ENCODE measurements around the gene RGS6.

RGS6 gene

GRCh38 chr14:72448212-72448611, 516.0 kb downstream of the RGS6 start:
- Histone ChIP-seq H3K27ac (ENCODE audit: low read depth, low read length) (no peak overlapping the region), H3K18ac (ENCODE audit: low read length) (no peak overlapping the region), H4K8ac (ENCODE audit: low read depth, low read length) (no peak overlapping the region), H3K23ac (ENCODE audit: low read length) (no peak overlapping the region), H2AK5ac (ENCODE audit: low read length) (no peak overlapping the region), H3K9ac (ENCODE audit: low read length) (no peak overlapping the region), H3K79me1 (ENCODE audit: low read length) (peaks cover 10% of the 10 kb centered on the region), H3K4me1 (ENCODE audit: control insufficient read depth in 1 of 2, insufficient read depth in 2 of 2, low read length in 2 of 2) (peaks cover 18 to 22% of the 10 kb centered on the region in 2 experiments), H4K12ac (ENCODE audit: low read depth, low read length) (no peak overlapping the region), H2BK5ac (ENCODE audit: low read depth, low read length, poor library complexity) (no peak overlapping the region), H3K4me3 (ENCODE audit: low read depth, low read length) (no peak overlapping the region), H2AFZ (ENCODE audit: insufficient read depth, low read length, poor library complexity) (no peak overlapping the region), H3K4ac (ENCODE audit: low read depth, low read length) (no peak overlapping the region), H3K36me3 (ENCODE audit: control insufficient read depth in 1 of 2, insufficient read depth in 2 of 2, low read length in 2 of 2) (no peaks in the 10 kb centered on the region), H4K91ac (ENCODE audit: low read depth, low read length) (no peak overlapping the region), H3K4me2 (ENCODE audit: low read length) (no peak overlapping the region), H3K9me3 (ENCODE audit: insufficient read depth, low read depth, low read length) (no peaks in the 10 kb centered on the region), H2BK120ac (ENCODE audit: insufficient read depth, low read length, poor library complexity) (no peak overlapping the region), H3K27me3 (ENCODE audit: insufficient read depth, low read length) (no peaks in the 10 kb centered on the region), H3K14ac (ENCODE audit: low read length) (no peak overlapping the region), H2BK12ac (ENCODE audit: low read length) (no peak overlapping the region), H3K79me2 (ENCODE audit: control insufficient read depth, insufficient read depth, low read length, poor library complexity) (peaks cover 2% of the 10 kb centered on the region)
- WGBS (ENCODE audit: extremely low coverage, insufficient coverage, insufficient read length), result no CpG with 5 or more reads among the region's 2 CpGs
- DNase-seq, result no peak

DNA sequence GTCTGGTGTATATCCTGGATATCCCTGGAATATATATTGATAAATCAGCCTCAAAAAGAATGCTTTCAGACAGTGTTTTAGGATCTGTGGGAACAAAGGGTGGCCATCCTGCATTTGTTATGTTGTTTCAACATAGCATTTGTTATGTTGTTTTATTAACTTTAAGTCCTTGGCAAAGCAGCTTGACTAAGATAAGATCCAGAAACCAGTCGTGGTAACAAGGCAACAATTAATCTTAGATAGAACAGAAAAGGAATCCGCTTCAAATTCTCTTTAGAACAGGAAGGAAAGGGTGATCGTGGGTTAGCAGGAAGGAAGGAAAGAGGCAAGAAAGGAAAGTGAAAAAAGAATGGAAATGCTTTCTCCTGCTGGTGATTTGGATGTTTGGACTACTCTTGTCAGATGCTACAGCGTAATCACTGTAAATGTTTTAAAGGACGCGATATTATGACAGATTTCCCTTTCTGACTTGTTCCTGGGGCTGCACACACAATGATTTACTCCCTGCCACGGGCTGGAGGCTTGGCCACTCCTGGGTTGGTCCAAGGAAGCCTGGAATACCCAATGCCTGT, 518.3 kb downstream of the RGS6 start:
- Histone ChIP-seq H3K27me3 (ENCODE audit: insufficient read depth, low read length) (no peaks in the 10 kb centered on the region), H4K8ac (ENCODE audit: low read depth, low read length) (peak overlapping the region; percentile 79)

DNA sequence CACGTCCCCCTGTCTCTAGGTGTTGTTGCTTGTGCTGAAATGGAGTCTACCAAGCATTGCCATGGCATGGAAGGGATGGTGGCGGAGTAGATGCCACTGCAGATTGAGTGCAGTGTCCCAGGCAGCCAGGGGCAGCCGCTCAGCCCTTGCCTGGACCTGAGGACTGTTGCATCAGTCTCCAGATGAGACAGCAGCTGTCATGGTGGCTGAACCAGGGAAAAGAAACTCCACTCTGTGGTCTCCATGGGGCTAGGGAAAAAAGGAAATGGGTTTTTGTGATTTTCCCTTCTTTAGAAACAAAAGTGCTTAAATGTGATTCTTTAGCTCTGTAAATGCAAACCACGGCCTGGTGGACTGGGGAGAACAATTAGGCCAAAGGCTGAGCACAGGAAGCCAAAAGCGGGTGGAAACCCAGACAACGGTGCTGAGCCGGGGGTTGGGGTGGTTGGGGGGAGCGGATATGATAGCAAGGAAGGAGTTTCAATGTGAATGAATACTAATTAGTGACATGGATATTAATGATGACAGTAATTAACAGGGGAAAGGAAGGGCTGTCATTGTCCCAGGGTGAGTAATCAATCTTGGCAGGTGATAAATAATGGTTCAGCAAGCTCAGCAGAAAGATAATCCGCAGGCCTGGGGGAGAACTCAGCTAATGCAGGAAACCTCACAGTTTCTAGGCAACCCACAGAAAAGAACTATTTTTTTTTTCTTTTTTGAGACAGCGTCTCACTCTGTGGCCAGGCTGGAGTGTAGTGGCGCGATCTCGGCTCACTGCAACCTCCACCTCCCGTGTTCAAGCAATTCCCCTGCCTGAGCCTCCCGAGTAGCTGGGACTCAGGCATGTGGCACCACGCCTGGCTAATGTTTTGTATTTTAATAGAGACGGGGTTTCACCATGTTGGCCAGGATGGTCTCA, 519.1 kb downstream of the RGS6 start:
- Histone ChIP-seq H2BK120ac (ENCODE audit: insufficient read depth, low read length, poor library complexity) (peak overlapping the region; percentile 85), H3K27me3 (ENCODE audit: insufficient read depth, low read length) (no peaks in the 10 kb centered on the region), H4K12ac (ENCODE audit: low read depth, low read length) (no peak overlapping the region), H3K18ac (ENCODE audit: low read length) (peak overlapping the region; percentile 80), H4K8ac (ENCODE audit: low read depth, low read length) (peak overlapping the region; percentile 79), H3K79me1 (ENCODE audit: low read length) (peaks cover 10% of the 10 kb centered on the region), H3K27ac (ENCODE audit: low read depth, low read length) (peak overlapping the region; percentile 21), H2AK5ac (ENCODE audit: low read length) (peak overlapping the region; percentile 92), H3K4me3 (ENCODE audit: low read depth, low read length) (no peak overlapping the region), H3K9ac (ENCODE audit: low read length) (no peak overlapping the region), H3K4me1 (ENCODE audit: control insufficient read depth in 1 of 2, insufficient read depth in 2 of 2, low read length in 2 of 2) (peaks cover 24 to 31% of the 10 kb centered on the region in 2 experiments), H3K14ac (ENCODE audit: low read length) (peak overlapping the region; percentile 90), H3K4me2 (ENCODE audit: low read length) (no peak overlapping the region), H3K4ac (ENCODE audit: low read depth, low read length) (peak overlapping the region; percentile 42), H2BK5ac (ENCODE audit: low read depth, low read length, poor library complexity) (peak overlapping the region; percentile 78), H3K9me3 (ENCODE audit: insufficient read depth, low read depth, low read length) (no peaks in the 10 kb centered on the region), H3K79me2 (ENCODE audit: control insufficient read depth, insufficient read depth, low read length, poor library complexity) (peaks cover 2% of the 10 kb centered on the region), H3K36me3 (ENCODE audit: control insufficient read depth in 1 of 2, insufficient read depth in 2 of 2, low read length in 2 of 2) (no peaks in the 10 kb centered on the region), H2BK12ac (ENCODE audit: low read length) (peak overlapping the region; percentile 94), H2AFZ (ENCODE audit: insufficient read depth, low read length, poor library complexity) (peak overlapping the region; percentile 71), H4K91ac (ENCODE audit: low read depth, low read length) (peak overlapping the region; percentile 92), H3K23ac (ENCODE audit: low read length) (no peak overlapping the region)
- no CpG with 5 or more reads among the region's 17 CpGs for WGBS (ENCODE audit: extremely low coverage, insufficient coverage, insufficient read length)
- no peak for DNase-seq

More for the DNA sequence above, 518.3 kb downstream of the RGS6 start:
- Histone ChIP-seq H2BK12ac (ENCODE audit: low read length) (peak overlapping the region; percentile 94), H4K12ac (ENCODE audit: low read depth, low read length) (no peak overlapping the region), H3K4me3 (ENCODE audit: low read depth, low read length) (no peak overlapping the region), H3K79me1 (ENCODE audit: low read length) (peaks cover 10% of the 10 kb centered on the region), H2AFZ (ENCODE audit: insufficient read depth, low read length, poor library complexity) (peak overlapping the region; percentile 71), H3K79me2 (ENCODE audit: control insufficient read depth, insufficient read depth, low read length, poor library complexity) (peaks cover 2% of the 10 kb centered on the region), H3K23ac (ENCODE audit: low read length) (no peak overlapping the region), H3K9me3 (ENCODE audit: insufficient read depth, low read depth, low read length) (no peaks in the 10 kb centered on the region), H3K18ac (ENCODE audit: low read length) (peak overlapping the region; percentile 80), H2BK120ac (ENCODE audit: insufficient read depth, low read length, poor library complexity) (peak overlapping the region; percentile 85), H3K4me1 (ENCODE audit: control insufficient read depth in 1 of 2, insufficient read depth in 2 of 2, low read length in 2 of 2) (peaks cover 24 to 31% of the 10 kb centered on the region in 2 experiments), H2BK5ac (ENCODE audit: low read depth, low read length, poor library complexity) (peak overlapping the region; percentile 78), H3K27ac (ENCODE audit: low read depth, low read length) (peak overlapping the region; percentile 21), H4K91ac (ENCODE audit: low read depth, low read length) (peak overlapping the region; percentile 92), H3K36me3 (ENCODE audit: control insufficient read depth in 1 of 2, insufficient read depth in 2 of 2, low read length in 2 of 2) (no peaks in the 10 kb centered on the region), H3K4me2 (ENCODE audit: low read length) (no peak overlapping the region), H3K14ac (ENCODE audit: low read length) (peak overlapping the region; percentile 90), H3K4ac (ENCODE audit: low read depth, low read length) (peak overlapping the region; percentile 42), H2AK5ac (ENCODE audit: low read length) (peak overlapping the region; percentile 92), H3K9ac (ENCODE audit: low read length) (no peak overlapping the region)
- DNase-seq, result no peak
- WGBS (ENCODE audit: extremely low coverage, insufficient coverage, insufficient read length), result no CpG with 5 or more reads among the region's 7 CpGs

- Histone ChIP-seq H4K91ac (ENCODE audit: low read depth, low read length) (peak overlapping the region; percentile 72), H3K9me3 (ENCODE audit: insufficient read depth, low read depth, low read length) (no peaks in the 10 kb centered on the region), H3K36me3 (ENCODE audit: control insufficient read depth in 1 of 2, insufficient read depth in 2 of 2, low read length in 2 of 2) (no peaks in the 10 kb centered on the region), H3K27me3 (ENCODE audit: insufficient read depth, low read length) (no peaks in the 10 kb centered on the region), H3K4ac (ENCODE audit: low read depth, low read length) (no peak overlapping the region), H2BK120ac (ENCODE audit: insufficient read depth, low read length, poor library complexity) (no peak overlapping the region), H3K79me1 (ENCODE audit: low read length) (peaks cover 10% of the 10 kb centered on the region), H3K4me1 (ENCODE audit: control insufficient read depth in 1 of 2, insufficient read depth in 2 of 2, low read length in 2 of 2) (peaks cover 24 to 31% of the 10 kb centered on the region in 2 experiments), H3K18ac (ENCODE audit: low read length) (no peak overlapping the region), H3K9ac (ENCODE audit: low read length) (no peak overlapping the region), H2AK5ac (ENCODE audit: low read length) (no peak overlapping the region), H3K14ac (ENCODE audit: low read length) (no peak overlapping the region), H3K79me2 (ENCODE audit: control insufficient read depth, insufficient read depth, low read length, poor library complexity) (peaks cover 2% of the 10 kb centered on the region), H4K8ac (ENCODE audit: low read depth, low read length) (no peak overlapping the region), H3K4me2 (ENCODE audit: low read length) (no peak overlapping the region), H3K27ac (ENCODE audit: low read depth, low read length) (no peak overlapping the region), H3K23ac (ENCODE audit: low read length) (no peak overlapping the region), H2BK12ac (ENCODE audit: low read length) (peak overlapping the region; percentile 42), H4K12ac (ENCODE audit: low read depth, low read length) (no peak overlapping the region), H2BK5ac (ENCODE audit: low read depth, low read length, poor library complexity) (no peak overlapping the region), H2AFZ (ENCODE audit: insufficient read depth, low read length, poor library complexity) (no peak overlapping the region), H3K4me3 (ENCODE audit: low read depth, low read length) (no peak overlapping the region)
- WGBS (ENCODE audit: extremely low coverage, insufficient coverage, insufficient read length), result no CpG with 5 or more reads among the region's 5 CpGs
- DNase-seq, result no peak
Measured at GRCh38 chr14:72452774-72453173, 520.5 kb downstream of the RGS6 start.
